Measurements from ENCODE around the gene APBB1IP. TPM values are rescaled to one million over a fixed set of nuclear protein-coding genes. Genes with fewer than 3 reads are reported as not detected.
"Not testable (repeated sequence)": the region's sequence is repeated elsewhere in the genome, so short reads cannot be mapped to it uniquely, and the experiment has no call there.

APBB1IP gene, protein sequence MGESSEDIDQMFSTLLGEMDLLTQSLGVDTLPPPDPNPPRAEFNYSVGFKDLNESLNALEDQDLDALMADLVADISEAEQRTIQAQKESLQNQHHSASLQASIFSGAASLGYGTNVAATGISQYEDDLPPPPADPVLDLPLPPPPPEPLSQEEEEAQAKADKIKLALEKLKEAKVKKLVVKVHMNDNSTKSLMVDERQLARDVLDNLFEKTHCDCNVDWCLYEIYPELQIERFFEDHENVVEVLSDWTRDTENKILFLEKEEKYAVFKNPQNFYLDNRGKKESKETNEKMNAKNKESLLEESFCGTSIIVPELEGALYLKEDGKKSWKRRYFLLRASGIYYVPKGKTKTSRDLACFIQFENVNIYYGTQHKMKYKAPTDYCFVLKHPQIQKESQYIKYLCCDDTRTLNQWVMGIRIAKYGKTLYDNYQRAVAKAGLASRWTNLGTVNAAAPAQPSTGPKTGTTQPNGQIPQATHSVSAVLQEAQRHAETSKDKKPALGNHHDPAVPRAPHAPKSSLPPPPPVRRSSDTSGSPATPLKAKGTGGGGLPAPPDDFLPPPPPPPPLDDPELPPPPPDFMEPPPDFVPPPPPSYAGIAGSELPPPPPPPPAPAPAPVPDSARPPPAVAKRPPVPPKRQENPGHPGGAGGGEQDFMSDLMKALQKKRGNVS
- not detected in 2 replicates for total RNA-seq (2014; rRNA removed; shearing (Covaris generic))

DNA sequence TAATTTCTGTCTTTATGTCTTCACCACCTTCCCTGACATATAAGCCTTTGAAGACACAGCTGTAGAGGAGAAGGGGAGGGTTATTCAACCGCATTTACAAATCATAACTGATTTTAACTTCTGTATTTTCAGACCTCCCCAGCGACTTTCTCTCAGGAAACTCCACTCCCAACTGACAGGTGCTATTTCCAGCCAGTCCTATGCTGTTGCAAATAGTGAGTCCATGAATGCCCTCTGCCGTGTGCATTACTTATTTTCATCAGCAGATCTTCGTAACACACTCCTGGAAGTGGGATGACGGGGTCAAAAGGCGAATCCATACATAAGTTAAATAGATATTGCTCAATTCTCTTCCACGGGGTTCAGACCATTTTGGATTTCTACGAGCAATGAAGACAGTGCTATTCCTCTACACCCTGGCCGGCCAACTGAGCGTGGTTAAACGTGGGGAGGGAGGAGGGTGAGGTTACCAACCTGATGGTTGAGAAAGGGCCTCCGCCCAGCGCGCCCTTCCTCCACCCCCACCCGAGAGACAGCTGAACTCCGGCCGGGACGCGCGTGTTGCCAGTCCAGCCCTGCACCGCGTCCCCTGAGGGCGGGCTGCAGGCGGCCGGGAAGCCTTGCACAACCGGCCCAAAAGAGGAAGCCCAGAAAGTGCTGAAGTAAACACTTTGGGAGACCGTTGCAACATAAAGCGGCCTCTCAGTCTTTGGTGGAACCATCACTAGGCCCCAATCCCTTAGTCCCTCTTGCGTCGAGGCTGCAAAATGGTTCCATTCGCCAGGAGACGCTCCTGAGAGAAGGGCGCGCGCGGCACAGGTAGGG, at the start of gene APBB1IP:
Gene APBB1IP, plus strand, starts transcription at position 705 of the 825 bp plus-strand sequence. CDS start 53,986 bp downstream, outside the sequence.
- in situ Hi-C loops (cut with HindIII; ENCODE audit: low sequenced_read_pairs) = no loop called here
- DNase-seq (ENCODE audit: low spot score) = no peak

DNA sequence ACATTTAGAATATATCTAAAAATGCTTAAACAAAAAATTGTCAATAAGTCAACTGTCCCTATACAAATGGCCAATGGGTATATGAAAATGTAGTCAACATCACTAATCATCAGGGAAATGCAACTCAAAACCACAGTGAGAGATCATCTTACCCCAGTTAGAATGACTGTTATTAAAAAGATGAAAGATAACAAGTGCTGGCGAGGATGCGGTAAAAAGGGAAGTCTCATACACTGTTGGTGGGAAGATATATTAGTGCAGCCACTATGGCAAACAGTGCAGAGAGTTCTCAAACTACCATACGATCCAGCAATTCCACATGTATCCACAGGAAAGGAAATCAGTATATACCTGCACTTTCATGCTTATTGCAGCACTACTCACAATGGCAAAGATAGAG, 48.6 kb upstream of the APBB1IP start:
- no peak for DNase-seq (ENCODE audit: low spot score)
- in situ Hi-C loops (cut with HindIII; ENCODE audit: low sequenced_read_pairs) = no loop called here

DNA sequence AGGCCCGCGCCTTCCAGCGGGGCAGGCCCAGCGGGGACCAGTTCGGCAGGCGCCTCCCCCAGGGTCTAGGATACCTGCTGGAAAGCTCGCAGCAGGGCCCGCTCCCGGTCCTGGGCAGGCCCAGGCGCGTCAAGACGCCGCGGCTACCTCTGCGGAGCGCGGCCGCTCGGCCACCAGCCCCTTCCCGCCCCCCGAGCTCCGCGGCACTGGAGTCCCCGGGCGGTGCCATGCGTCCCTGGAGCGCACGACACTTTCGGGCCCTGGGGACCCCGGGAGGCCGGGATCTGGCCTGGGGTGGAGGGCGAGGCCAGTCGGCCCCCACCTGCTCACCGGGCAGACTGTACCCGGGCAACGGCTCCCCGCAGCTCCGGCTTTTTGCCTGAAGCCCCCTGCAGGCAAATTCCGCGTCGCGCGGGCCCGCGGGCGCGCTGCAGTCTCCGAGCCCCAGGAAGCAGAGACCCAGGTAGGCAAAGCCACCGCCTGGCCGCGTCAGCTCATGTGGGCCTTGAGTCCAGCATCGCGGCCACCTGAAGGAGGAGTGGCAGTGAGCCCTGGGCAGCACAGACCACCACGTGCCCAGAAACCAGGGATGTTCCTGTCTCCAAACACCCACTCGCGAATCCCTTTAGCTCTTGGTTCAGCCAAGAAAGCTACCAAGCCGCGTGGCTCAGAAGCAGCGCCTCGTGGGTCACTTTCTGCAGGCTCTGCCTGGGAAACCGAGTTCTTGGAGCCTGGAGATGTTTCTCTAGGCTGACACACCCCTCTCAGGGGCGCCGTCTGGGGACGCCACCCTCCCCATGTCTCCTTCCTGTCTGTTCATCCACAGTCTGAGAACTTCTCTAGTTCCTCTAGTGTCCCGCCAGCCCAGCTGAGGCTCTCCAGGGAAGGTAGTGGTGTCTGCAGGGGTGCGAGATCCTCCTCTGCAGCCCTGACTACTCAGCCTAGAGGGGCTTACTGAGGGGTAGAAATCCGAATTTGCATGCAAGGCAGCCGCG, 46.1 kb upstream of the APBB1IP start:
- in situ Hi-C loops (cut with HindIII; ENCODE audit: low sequenced_read_pairs) = no loop called here
- no peak for DNase-seq (ENCODE audit: low spot score)

DNA sequence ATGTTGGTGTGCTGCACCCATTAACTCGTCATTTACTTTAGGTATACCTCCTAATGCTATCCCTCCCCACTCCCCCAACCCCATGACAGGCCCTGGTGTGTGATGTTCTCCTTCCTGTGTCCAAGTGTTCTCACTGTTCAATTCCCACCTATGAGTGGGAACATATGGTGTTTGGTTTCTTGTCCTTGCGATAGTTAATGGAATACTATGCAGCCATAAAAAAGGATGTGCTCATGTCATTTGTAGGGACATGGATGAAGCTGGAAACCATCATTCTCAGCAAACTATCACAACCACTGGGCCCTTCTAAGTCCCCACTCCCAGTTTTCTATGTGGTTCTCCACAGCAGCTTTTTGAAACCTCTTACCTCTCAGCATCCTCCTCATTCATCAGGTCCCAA, 39.8 kb upstream of the APBB1IP start:
- DNase-seq (ENCODE audit: low spot score); in situ Hi-C loops (cut with HindIII; ENCODE audit: low sequenced_read_pairs): not testable (repeated sequence)

DNA sequence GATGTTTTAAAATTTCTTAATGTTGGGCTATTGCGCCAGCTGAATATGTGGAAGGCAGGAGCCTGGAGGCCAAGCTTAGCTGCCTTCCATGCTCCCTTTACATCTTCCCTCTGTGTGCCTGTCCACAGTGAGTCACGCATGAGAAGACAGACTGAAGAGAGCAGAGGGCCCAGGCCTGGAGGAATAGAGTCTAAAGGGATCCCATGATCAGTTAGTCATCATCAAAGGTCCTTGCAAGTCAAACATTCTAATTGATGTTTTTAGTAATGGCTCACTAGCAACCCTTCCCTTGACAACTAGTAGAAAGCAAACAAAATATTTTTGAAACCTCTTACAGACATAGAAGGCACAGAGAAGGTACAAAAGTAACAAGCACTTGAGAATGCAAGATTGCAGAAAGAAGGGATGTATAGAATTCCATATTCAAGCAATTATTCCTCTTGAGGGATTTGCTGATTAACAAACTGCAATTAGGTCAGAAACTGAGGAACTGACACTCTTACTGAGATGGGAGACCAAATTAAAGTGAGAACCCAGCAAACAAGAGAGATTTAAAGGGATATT, 30.7 kb upstream of the APBB1IP start:
- DNase-seq (ENCODE audit: low spot score) = no peak
- in situ Hi-C loops (cut with HindIII; ENCODE audit: low sequenced_read_pairs) = no loop called here

DNA sequence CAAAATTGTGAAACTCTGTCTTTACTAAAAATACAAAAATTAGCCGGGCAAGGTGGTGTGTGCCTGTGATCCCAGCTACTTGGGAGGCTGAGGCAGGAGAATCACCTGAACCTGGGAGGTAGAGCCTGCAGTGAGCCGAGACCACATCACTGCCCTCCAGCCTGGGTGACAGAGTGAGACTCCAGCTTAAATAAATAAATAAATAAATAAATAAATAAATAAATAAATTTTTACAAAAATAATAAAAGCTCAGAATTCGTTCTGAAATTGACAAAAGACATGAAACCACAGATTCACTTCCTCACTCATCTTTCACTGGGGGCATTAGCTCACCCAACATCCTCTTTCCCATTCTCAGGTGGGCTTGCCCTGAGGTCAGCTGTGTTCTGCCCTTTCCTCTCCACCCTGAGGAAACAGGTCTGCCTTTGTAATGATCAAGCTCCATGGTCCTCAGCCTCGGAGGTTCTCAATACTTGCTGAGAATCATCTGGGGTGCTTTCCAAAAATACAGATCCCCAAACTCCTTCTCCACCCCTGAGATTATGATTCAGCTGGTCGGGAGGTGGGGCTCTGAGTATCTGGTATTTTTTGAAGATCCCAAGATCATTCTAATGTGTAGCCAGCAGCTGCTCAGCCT, 29.2 kb upstream of the APBB1IP start:
- DNase-seq (ENCODE audit: low spot score) = no peak
- in situ Hi-C loops (cut with HindIII; ENCODE audit: low sequenced_read_pairs) = no loop called here

DNA sequence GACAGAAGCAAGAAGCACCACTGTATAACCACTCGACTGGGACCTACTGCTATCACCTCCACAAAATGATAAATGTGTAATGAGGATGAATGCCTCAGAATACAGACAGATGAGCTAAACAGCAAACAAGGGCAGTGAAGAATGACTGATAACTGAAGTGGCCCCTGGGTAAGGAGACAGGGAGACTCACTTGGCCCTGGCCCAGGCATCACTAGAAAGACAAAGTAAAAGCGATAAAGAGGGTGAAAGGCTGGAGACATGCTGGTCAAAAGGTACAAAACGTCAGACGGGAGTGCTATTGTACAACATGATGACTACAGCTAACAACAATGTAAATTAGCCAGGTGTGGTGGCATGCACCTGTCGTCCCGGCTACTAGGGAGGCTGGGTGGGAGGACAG, 27.8 kb upstream of the APBB1IP start:
- in situ Hi-C loops (cut with HindIII; ENCODE audit: low sequenced_read_pairs) = no loop called here
- no peak for DNase-seq (ENCODE audit: low spot score)

DNA sequence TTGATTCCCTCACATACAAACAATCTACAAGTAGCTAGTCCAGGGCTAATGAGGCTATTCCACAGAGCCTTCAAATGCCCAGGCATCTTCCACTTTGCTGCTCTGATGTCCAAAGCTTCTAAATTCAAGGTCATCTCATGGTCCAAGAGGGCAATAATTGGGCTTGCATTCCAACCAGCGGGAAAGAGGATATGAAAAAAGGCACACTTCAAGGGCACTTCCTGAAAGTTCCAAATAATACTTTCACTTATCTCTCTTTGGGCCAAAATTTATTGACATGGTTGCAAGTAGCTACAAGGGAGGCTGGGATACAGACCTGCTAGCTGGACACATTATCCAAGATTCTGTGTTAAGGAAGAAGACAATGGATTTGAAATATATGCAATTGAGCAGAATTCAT, 25.2 kb upstream of the APBB1IP start:
- in situ Hi-C loops (cut with HindIII; ENCODE audit: low sequenced_read_pairs) = no loop called here

DNA sequence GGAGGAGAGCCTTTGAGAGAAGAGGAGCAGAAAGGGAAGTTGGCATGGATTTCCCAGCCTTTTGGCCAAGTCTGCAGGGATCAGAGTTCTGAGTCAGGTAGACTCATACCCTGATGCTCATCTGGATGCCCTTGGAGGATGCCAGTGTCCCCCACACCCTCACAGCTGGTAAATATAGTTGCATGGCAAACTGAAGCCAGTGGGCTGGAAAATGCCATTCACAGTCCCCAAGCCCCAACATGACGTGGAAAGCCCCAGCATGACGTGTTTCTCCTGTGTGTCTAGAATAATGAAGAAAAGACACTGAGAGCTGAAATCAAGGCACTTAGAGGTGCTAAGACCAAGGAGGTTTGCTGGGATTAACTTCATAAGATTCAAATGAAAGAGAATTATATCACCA, 24.8 kb upstream of the APBB1IP start:
- in situ Hi-C loops (cut with HindIII; ENCODE audit: low sequenced_read_pairs) = no loop called here

More for the DNA sequence above, 25.2 kb upstream of the APBB1IP start:
- DNase-seq (ENCODE audit: low spot score) = no peak

DNA sequence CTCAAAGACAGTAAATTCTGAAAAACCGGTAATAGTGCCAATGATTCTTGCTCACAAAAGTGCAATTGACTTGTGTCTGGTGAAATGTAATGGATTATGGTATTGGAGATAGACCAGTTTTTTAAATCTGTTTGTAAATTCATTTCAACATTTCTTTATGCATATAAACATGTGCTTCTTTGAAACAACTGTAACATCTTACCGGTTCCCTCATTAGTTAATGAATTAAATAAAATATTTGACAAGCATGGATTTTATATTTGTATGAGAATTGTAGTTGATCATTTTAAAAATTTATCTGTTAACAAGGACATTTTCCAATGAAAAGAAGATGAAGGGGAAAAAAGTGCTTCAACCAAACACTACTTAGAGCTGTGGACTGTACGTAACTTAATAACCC, 21.0 kb upstream of the APBB1IP start:
- in situ Hi-C loops (cut with HindIII; ENCODE audit: low sequenced_read_pairs) = no loop called here
- no peak for DNase-seq (ENCODE audit: low spot score)

More for the DNA sequence above, 24.8 kb upstream of the APBB1IP start:
- DNase-seq (ENCODE audit: low spot score) = no peak

DNA sequence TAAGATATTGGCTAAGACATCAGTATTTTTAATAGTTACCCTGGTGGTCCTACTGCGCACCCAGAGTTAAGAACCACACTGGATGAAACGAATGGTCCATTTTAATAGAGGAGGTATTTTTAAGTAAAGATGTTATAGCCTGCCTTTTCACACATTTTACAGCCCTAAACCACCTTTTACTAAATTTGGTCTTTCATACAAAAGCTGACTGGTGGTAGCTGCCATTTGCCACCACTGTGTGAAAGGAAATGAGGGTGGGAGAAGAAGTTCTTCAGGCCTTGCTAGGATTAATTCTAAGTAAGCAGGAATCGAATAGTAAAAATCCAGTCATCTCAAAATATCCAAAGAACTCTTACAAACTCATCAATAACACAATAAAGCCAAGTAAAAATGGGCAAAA, 15.2 kb upstream of the APBB1IP start:
- in situ Hi-C loops (cut with HindIII; ENCODE audit: low sequenced_read_pairs) = no loop called here

DNA sequence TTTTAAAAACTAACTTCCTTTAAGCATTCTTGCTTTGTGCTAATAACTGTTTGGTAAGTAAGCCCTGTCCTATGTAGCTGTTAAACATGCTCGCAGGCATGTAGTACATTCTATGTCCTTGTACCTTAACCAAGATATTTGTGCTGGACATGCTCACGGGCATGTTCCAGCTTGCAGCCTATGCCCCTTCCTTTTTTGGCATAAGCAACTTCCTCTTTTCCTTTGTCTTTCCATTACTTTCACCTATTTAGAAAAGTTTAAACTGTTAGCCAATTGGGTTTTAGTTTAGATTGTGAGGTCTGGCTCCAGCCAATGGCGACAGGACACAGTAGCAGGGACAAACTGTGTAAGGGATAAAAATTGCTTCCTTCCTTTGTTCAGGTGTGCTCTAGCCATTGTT, 14.4 kb upstream of the APBB1IP start:
- DNase-seq (ENCODE audit: low spot score) = no peak
- in situ Hi-C loops (cut with HindIII; ENCODE audit: low sequenced_read_pairs) = no loop called here

More for the DNA sequence above, 15.2 kb upstream of the APBB1IP start:
- no peak for DNase-seq (ENCODE audit: low spot score)

DNA sequence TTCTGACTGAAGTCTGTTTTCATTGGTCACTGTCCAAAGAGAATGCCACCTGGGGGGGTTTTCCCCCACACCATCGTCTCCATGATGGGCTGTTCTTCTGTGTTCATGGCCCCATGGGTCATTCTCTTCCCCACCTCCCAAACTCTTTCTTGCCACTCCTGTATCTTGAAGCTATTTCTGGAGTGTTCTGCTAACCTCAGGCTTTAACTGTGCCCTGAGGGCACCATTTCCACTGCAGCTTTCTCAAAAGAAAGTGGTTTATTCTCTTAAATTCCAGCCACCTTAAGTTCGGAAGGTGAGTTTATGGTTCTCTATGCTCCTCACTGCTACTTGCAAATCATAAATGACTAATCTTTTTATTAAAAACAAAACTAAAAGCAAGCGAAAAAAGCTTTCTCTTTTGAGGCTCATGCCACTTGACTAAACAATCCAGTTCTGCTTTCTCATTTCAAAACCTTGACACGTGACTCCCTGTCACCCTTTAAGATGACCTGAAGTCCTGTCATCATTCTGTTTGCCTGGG, 7.4 kb upstream of the APBB1IP start:
- DNase-seq (ENCODE audit: low spot score) = no peak
- in situ Hi-C loops (cut with HindIII; ENCODE audit: low sequenced_read_pairs) = no loop called here

DNA sequence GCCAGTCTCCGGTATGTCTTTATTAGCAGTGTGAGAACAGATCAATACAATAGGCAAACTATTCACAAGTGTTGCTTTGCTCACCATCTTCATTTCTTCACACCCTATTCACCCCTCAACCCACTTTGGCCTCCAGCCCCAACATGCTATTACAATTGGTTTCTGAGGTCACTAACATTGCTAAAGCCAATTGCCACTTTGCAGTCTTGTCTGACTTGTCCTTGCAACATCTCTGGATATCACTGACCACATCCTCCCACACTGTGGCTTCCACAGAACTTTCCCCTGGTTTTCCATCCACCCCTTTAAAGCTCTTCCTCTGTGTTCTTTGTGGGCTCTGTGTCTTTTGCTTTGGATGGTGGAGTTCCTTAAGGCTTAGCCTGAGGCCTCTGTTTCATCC, 5.2 kb upstream of the APBB1IP start:
- DNase-seq (ENCODE audit: low spot score) = no peak
- in situ Hi-C loops (cut with HindIII; ENCODE audit: low sequenced_read_pairs) = no loop called here

DNA sequence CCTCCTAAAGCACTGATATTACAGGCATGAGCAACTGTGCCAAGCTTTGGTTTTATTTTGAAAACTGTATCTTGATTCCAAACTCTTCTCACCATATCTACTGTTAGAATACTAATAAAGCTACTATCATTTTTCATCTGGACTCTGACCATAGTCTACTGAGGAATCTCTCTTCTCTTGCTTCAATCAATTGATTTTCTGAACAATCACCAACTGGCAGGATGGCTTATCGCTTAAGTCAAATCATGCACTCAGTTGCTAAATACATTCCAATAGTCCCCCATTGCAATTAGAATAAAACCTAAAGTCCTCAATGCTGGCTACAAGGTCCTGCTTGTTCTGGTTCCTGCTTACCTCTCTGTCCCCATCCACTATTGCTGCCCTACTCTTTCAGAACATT, 2.3 kb upstream of the APBB1IP start:
- DNase-seq (ENCODE audit: low spot score) = no peak
- in situ Hi-C loops (cut with HindIII; ENCODE audit: low sequenced_read_pairs) = no loop called here

DNA sequence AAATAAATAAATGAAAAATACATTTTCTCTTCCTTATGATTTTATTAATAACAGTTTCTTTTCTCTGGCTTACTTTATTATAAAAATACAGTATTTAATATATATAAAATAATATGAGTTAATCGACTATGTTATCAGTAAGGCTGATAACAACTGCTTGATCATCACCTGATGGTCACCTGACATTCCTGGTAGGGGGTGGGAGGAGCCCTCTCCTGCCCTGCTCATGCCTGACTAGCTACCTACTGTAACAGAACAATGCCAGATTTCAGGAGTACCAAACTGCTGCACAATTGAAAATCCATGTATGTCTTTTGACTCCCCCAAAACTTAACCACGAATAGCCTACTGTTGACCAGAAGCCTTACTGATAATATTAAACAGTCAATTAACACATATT, 1.3 kb upstream of the APBB1IP start:
- in situ Hi-C loops (cut with HindIII; ENCODE audit: low sequenced_read_pairs) = no loop called here
- DNase-seq (ENCODE audit: low spot score) = no peak

DNA sequence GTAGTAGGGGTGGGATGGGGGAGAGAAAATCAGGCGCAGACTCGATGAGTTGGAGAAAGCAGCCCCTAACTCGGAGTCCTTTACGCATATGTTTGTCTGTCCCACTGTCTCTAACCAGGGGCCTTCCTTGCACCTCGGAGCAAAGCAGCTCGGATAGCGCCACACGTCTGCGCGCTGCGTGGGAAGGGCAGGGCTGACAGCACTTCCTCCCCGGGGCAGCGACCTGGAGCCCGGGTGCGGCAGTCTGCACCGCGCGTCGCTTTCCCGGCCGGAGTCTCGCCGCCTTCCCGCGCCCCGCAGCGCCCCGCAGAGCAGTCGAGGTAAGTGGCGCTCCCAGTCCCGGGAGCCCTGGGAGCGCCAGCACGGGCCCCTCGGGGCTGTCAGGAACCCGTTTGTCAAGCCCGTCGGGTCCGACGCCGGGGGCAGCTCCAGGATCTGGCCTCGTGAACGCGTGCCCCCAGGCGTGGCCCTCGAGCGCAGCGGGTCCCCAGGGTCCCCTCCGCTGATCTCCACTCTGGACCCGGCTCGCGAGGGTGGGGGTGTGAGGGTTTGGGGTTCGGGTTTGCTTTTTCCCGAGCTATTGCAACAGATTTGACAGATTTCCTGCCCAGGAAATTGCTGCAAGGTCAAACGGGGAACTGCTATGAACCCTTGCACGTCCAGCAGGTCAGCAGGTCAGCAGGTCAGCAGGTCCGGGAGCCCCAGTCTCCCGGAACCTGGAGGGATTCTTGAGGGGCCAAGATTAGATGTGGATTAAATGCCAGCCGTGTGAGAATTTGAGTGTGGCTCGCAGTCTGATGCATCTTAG, 597 bp downstream of the APBB1IP start:
- in situ Hi-C loops (cut with HindIII; ENCODE audit: low sequenced_read_pairs) = no loop called here

More for the DNA sequence above, 597 bp downstream of the APBB1IP start:
- no peak for DNase-seq (ENCODE audit: low spot score)
